Right forelimb (tissue), 1 donor: Measurements from ENCODE around the gene PPIA.
A peak's percentile ranks its signal among the peaks of the same experiment; 100 is the strongest.
"Not testable (repeated sequence)": the region's sequence is repeated elsewhere in the genome, so short reads cannot be mapped to it uniquely, and the experiment has no call there.

Experiments used
- DNase-seq: peaks from one replicate; pipeline ENCODE4 v3.0.0-alpha.2; 2018

The PPIA gene

GRCh38 chr7:44791278-44792219 lies 4.9 kb upstream of the PPIA start:
- no peak for DNase-seq

- DNase-seq: no peak
Measured at GRCh38 chr7:44793919-44794318, 2.6 kb upstream of the PPIA start.

GRCh38 chr7:44794331-44794730 lies 2.1 kb upstream of the PPIA start:
- no peak for DNase-seq

- no peak for DNase-seq
Measured at GRCh38 chr7:44796034-44796503, 412 bp upstream of the PPIA start.

GRCh38 chr7:44797329-44798258 lies 1.1 kb downstream of the PPIA start:
- peak; percentile 92 for DNase-seq

DNA sequence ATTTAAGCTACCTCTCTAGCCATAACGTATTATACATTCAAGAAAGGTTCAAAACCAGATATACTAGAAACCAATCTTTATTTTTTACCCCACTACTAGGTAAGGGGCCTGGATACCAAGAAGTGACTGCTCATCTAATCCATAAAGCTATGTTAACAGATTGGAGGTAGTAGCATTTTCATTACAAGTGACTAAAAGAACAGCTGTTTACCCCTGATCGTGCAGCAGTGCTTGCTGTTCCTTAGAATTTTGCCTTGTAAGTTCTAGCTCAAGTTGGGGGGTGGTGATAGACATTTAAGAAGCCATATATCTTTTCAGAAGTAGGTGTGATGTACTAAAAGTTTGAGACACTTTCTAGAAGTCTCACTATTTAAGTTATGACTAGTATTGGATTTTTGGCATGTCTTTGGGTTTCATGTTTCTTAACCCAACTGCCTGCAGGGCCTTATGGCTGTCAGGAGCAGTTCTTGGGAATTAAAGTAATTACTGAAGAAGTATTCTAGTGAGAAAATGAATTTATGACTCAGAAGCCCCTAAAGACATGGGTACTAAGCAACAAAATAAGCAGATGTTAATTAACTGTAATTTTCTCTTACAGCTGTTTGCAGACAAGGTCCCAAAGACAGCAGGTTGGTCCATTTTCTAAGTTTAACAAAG lies 2.3 kb downstream of the PPIA start:
- no peak for DNase-seq

GRCh38 chr7:44799939-44800338 lies 3.5 kb downstream of the PPIA start:
- DNase-seq: no peak

GRCh38 chr7:44801890-44802289 lies 5.4 kb downstream of the PPIA start:
- DNase-seq: no peak

- no peak for DNase-seq
Measured at GRCh38 chr7:44802418-44803025, 6.0 kb downstream of the PPIA start.

- DNase-seq: not testable (repeated sequence)
Measured at GRCh38 chr7:44803828-44804519, 7.5 kb downstream of the PPIA start.

DNA sequence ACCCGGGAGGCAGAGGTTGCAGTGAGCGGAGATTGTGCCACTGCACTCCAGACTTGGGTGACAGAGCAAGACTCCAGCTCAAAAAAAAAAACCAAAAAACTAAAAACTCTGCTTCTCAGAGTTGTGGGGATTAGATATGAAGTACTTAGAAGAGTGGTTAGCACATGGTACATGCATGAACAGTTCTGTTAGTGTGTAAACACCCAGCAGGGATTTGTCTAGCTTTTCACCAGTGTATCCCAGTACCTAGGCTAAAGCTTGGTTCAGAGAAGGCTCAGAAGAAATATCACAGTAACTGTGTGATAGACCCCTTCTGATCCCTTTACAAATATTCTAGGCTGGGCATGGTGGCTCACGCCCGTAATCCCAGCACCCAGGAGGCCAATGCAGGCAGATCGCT lies 9.5 kb downstream of the PPIA start:
- no peak for DNase-seq

GRCh38 chr7:44808914-44809393 lies 12.5 kb downstream of the PPIA start:
- DNase-seq: no peak

DNA sequence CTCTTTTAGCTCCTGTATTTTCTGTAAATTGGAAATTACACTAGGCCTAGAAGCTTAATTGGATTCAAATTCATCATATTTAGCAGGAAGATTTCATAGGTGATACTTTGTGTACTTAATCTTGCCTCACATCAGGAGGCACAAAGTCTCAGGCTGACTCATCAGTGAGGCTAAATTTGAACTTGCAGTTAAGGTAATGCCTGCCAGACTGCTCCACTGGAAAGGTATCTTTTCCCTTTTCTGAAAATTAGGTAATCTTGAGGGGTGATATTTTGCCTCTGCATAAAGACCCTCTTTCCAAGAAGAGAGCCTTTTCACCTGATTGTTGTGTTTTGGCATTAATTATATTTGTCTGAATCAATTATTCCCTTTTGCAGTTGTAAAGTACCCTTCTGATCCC lies 14.6 kb downstream of the PPIA start:
- DNase-seq: no peak

DNA sequence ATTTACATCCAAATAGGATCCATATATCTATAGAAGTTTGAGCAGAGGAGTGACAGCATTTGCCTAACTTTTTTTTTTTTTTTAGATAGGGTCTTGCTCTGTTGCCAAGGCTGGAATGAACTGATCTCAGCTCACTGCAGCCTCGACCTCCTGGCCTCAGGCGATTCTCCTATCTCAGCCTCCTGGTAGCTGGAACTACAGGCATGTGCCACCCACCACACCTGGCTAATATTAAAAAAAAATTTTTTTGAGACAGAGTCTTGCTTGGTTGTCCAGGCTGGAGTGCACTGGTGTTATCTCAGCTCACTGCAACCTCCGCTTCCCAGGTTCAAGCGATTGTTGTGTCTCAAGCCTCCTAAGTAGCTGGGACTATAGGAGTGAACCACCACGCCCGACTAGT lies 15.1 kb downstream of the PPIA start:
- DNase-seq: no peak

DNA sequence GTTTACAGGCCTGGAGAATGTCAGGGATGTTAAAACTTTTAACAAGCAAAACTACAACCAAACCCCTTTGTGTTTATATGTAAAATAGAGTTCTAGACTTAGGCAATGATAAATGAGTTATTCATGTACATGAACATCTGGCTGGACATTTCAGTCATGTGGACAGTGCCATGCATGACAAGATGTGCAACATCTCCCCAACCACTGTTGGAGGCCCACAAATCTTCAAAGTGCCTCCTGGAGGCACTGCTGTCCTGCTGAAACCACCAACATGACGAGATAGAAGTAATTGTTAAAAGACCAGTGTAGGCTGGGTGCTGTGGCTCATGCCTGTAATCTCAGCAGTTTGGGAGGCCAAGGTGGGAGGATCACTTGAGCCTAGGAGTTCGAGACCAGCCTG lies 18.4 kb downstream of the PPIA start:
- no peak for DNase-seq

DNA sequence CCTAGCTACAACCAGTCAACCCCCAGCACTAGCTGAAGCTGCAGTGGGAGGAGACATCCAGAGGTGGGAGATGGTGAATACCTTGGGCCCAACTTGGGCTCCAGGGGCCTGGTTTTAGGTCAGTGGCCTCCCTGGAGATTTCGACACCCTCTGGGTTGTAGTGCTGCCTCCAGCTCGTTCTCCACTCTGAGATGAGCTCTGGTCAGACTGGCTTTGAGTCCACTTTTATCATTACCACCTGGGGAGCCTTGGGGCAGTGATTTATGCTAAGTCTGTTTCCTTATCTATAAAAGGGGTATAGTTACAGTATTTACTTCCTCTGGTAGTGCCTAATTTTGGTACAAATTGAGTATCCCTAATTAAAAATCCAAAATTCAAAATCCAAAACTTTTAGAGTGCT lies 22.8 kb downstream of the PPIA start:
- DNase-seq: no peak

DNA sequence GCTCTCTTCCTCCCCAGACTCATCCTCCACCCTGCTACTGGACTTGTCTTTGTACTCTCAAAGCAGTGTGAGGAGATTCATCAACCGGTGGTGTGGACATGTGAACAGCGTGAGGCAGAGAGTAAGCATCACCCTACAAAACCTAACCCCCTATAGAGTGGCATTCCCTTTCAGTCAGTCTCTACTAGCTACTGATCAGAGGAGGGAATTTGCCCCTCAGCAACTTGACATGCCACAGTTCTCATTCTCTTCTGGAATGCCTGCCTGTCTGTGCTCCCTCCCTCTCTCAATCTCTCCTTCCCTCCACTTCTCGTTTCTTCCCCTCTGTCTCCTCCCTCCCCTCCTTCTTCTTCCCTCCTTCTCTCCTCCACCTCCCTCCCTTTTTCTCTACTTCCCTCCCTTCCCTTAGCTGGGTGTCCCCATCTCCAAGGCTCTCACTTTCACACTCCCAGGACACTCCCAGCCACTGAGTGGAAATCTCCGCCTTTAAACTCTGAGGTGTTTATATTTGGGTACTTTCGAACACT lies 26.8 kb downstream of the PPIA start:
- DNase-seq: no peak

GRCh38 chr7:44824894-44825526 lies 28.5 kb downstream of the PPIA start:
- no peak for DNase-seq

- DNase-seq: no peak
Measured at GRCh38 chr7:44827567-44827966, 31.1 kb downstream of the PPIA start.

- DNase-seq: no peak
Measured at GRCh38 chr7:44838751-44839150, 42.3 kb downstream of the PPIA start.

DNA sequence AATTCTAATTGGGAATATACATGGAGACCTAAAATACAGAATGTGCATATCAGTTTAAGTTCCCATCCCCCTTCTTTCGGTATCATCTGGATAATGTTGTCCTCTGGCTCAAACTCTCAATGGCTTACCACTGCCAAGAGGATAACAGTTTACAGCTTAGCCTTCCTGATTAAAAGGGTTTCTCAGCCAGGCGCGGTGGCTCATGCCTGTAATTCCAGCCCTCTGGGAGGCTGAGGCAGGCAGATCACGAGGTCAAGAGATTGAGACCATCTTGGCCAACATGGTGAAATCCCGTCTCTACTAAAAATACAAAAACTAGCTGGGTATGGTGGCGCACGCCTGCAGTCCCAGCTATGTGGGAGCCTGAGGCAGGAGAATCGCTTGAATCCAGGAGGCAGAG lies 46.2 kb downstream of the PPIA start:
- not testable (repeated sequence) for DNase-seq
